K562 (cell line): Measurements from ENCODE around the gene SNRNP48. TPM values are rescaled to one million over a fixed set of nuclear protein-coding genes. Genes with fewer than 3 reads are reported as not detected.
A peak's percentile ranks its signal among the peaks of the same experiment; 100 is the strongest.

Experiments
- BRD9 ChIP-seq: fragments of 450-650 bp; IDR thresholded peaks from 2 replicates; pipeline ENCODE4 v1.6.1; 2018; ENCODE audit warnings: low read depth; ENCODE audit not compliant: partially characterized antibody
- CEBPB ChIP-seq: fragments of 450-650 bp; IDR thresholded peaks from 2 replicates; pipeline ENCODE4 v1.6.1; 2016; ENCODE audit warnings: missing genetic modification characterization, missing compliant biosample characterization
- CREB1 ChIP-seq, 2 experiments: sonication (generic) in 1 of 2; formaldehyde crosslinking in 1 of 2; IDR thresholded peaks; 2 replicates each; pipeline versions ENCODE4 v1.6.1 to v1.8.0; 2012 to 2022; ENCODE audit warnings: inconsistent platforms in 1 of 2, mild to moderate bottlenecking in 1 of 2, missing genetic modification reagents in 1 of 2, moderate library complexity in 1 of 2
- ETV1 ChIP-seq: fragments of 450-650 bp; conservative IDR thresholded peaks from 2 replicates; pipeline ENCODE4 v1.6.1; 2016; ENCODE audit warnings: missing genetic modification characterization, control low read depth, low read depth, missing compliant biosample characterization
- FOS ChIP-seq: IDR thresholded peaks from 3 replicates; pipeline ENCODE4 v1.6.1; 2011; ENCODE audit not compliant: insufficient read length; ENCODE audit errors: extremely low read depth
- FOXM1 ChIP-seq, 2 experiments: fragments of 450-650 bp in 1 of 2; sonication (generic) in 1 of 2; formaldehyde crosslinking in 1 of 2; IDR thresholded peaks; 2 replicates each; pipeline versions ENCODE4 v1.6.1 to v1.9.0; 2017 to 2022; ENCODE audit warnings: low read depth in 2 of 2, mild to moderate bottlenecking in 2 of 2, missing genetic modification reagents in 1 of 2, moderate library complexity in 1 of 2
- HDAC6 ChIP-seq: IDR thresholded peaks from 2 replicates; pipeline ENCODE4 v1.6.1; 2012; ENCODE audit warnings: low read depth, mild to moderate bottlenecking, control low read depth, inconsistent platforms, low read length, moderate library complexity
- HDGF ChIP-seq: fragments of 450-650 bp; IDR thresholded peaks from 2 replicates; pipeline ENCODE4 v1.6.1; 2016
- MED1 ChIP-seq: sonication (generic); formaldehyde crosslinking; IDR thresholded peaks from 2 replicates; pipeline ENCODE4 v1.8.1; 2023; ENCODE audit warnings: missing genetic modification reagents, borderline replicate concordance
- MTF1 ChIP-seq: fragments of 250-450 bp; sonication (Bioruptor Pico); IDR thresholded peaks from 2 replicates; pipeline ENCODE4 v1.9.0; 2021; ENCODE audit warnings: moderate library complexity, mild to moderate bottlenecking, inconsistent platforms, borderline replicate concordance
- NFXL1 ChIP-seq: fragments of 450-650 bp; formaldehyde crosslinking; IDR thresholded peaks from 2 replicates; pipeline ENCODE4 v1.4.0; 2021; ENCODE audit warnings: mild to moderate bottlenecking
- PATZ1 ChIP-seq: fragments of 250-450 bp; sonication (Bioruptor Pico); IDR thresholded peaks from 2 replicates; pipeline ENCODE4 v1.5.0; 2020; ENCODE audit warnings: mild to moderate bottlenecking, borderline replicate concordance
- PURB ChIP-seq: sonication (generic); formaldehyde crosslinking; IDR thresholded peaks from 2 replicates; pipeline ENCODE4 v1.9.0; 2021; ENCODE audit warnings: low read depth, mild to moderate bottlenecking, missing genetic modification reagents
- RB1 ChIP-seq: fragments of 450-650 bp; IDR thresholded peaks from 2 replicates; pipeline ENCODE4 v1.6.1; 2017; ENCODE audit warnings: low read depth, mild to moderate bottlenecking
- RFX5 ChIP-seq: IDR thresholded peaks from 2 replicates; pipeline ENCODE4 v1.6.1; 2011; ENCODE audit warnings: low read depth, mild to moderate bottlenecking, improper control_type of control experiment, low read length
- RNF219 ChIP-seq: fragments of 250-450 bp; sonication (Bioruptor Pico); IDR thresholded peaks from 2 replicates; pipeline ENCODE4 v1.5.0; 2022; ENCODE audit warnings: mild to moderate bottlenecking
- SETDB1 ChIP-seq: IDR thresholded peaks from one replicate; pipeline ENCODE4 v1.6.1; 2012; ENCODE audit warnings: low read length, control low read depth, inconsistent platforms
- THAP7 ChIP-seq: fragments of 250-450 bp; sonication (Bioruptor Pico); IDR thresholded peaks from 2 replicates; pipeline ENCODE4 v1.5.0; 2021
- ZNF354B ChIP-seq: fragments of 250-450 bp; sonication (Bioruptor Pico); IDR thresholded peaks from 2 replicates; pipeline ENCODE4 v1.4.0; 2020
- ZNF551 ChIP-seq: fragments of 250-450 bp; sonication (Bioruptor Pico); IDR thresholded peaks from 2 replicates; pipeline ENCODE4 v1.5.0; 2021; ENCODE audit warnings: mild to moderate bottlenecking, moderate library complexity
- polyA plus RNA-seq, 8 experiments: library from polyadenylated mRNA; depleted of rRNA in 4 of 8; stranded (reverse) in 5 of 8; unstranded in 3 of 8; fragments of >200 nt; fragmentation: Nextera tagmentation in 2 of 8; fragmentation: Illumina TruSeq in 1 of 8; extraction: Ambion mirVana in 2 of 8; extraction: Trizol in 1 of 8; gene quantifications; 2 replicates each; pipeline versions ENCODE4 v1.2.1 to v1.2.3, GENCODE V29; 2011 to 2014; ENCODE audit warnings: inconsistent platforms in 1 of 8, missing spikeins in 1 of 8
- total RNA-seq, 7 experiments: library from RNA; depleted of rRNA in 6 of 7; stranded (reverse); fragments of >200 nt in 6 of 7; fragmentation: Illumina TruSeq in 2 of 7; extraction: Trizol in 2 of 7; gene quantifications; 2 replicates each; pipeline versions ENCODE4 v1.2.1 to v1.2.3, GENCODE V29; 2011 to 2021; ENCODE audit warnings: low replicate concordance in 1 of 7
- TF ChIP-seq, protein P1 (sequence below): fragments of 450-650 bp; IDR thresholded peaks from 2 replicates; pipeline ENCODE4 v1.6.1; 2018; ENCODE audit warnings: mild to moderate bottlenecking, low read depth; ENCODE audit not compliant: partially characterized antibody

Gene SNRNP48
- total and polyA plus RNA-seq, 9 of the 15 experiments (the other 6 are each of a cell fraction or from before 2014, with no cell fraction given), result 6.2 to 32.9 (median 18.6) TPM

GRCh38 chr6:7589949-7590917 is at the start of gene SNRNP48 (continued):
- TF ChIP-seq RNF219 (CRISPR knock-in tag) (no peak), ZNF551 (CRISPR knock-in tag) (no peak), ZNF354B (CRISPR knock-in tag) (no peak), FOXM1 (IDR thresholded peaks at IDR 0.05; ENCODE audit: low read depth) (no peak), FOXM1 (CRISPR knock-in tag; IDR thresholded peaks at IDR 0.05; ENCODE audit: low read depth) (0 out of 2 replicates have a peak, but pooled peaks have one; percentile 71), PURB (CRISPR knock-in tag) (no peak), HDAC6 (no peak), NFXL1 (CRISPR knock-in tag) (no peak), RFX5 (no peak), CEBPB (tag) (no peak), MTF1 (CRISPR knock-in tag) (no peak), THAP7 (CRISPR knock-in tag) (no peak), RB1 (peak; percentile 77; the same call in 1 of the 2 replicates), FOS (peak; percentile 79), BRD9 (no peak), ETV1 (tag) (peak; percentile 53), CREB1 (IDR thresholded peaks at IDR 0.05) (no peak), CREB1 (CRISPR knock-in tag; IDR thresholded peaks at IDR 0.05) (no peak), PATZ1 (CRISPR knock-in tag) (no peak), SETDB1 (no peak), MED1 (CRISPR knock-in tag) (no peak), HDGF (no peak)
- TF ChIP-seq, protein P1, sequence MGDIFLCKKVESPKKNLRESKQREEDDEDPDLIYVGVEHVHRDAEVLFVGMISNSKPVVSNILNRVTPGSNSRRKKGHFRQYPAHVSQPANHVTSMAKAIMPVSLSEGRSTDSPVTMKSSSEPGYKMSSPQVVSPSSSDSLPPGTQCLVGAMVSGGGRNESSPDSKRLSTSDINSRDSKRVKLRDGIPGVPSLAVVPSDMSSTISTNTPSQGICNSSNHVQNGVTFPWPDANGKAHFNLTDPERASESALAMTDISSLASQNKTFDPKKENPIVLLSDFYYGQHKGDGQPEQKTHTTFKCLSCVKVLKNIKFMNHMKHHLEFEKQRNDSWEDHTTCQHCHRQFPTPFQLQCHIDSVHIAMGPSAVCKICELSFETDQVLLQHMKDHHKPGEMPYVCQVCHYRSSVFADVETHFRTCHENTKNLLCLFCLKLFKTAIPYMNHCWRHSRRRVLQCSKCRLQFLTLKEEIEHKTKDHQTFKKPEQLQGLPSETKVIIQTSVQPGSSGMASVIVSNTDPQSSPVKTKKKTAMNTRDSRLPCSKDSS, result no peak
